ENCODE data around the gene ZNF836. TPM values are rescaled to one million over a fixed set of nuclear protein-coding genes. Genes with fewer than 3 reads are reported as not detected.

ZNF836 gene
- total and polyA plus RNA-seq, 2 of the 13 experiments (the other 11 are each of a cell fraction or from before 2014, with no cell fraction given) = 1.6 to 5.3 TPM

GRCh38 chr19:52189735-52190486 is 18.5 kb upstream of the ZNF836 start, which contains the start of gene PPP2R1A (continued):
- TF ChIP-seq, protein P1, sequence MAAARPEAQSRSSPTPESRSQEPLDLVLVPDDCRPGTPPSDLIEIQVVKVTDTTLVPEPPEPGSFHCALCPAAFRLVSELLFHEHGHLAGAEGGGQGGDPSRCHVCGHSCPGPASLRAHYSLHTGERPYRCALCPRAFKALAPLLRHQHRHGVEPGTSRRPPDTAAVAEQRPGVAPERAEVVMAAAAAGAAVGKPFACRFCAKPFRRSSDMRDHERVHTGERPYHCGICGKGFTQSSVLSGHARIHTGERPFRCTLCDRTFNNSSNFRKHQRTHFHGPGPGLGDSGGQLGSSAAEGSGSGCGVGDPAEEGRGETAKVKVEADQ (CRISPR knock-in tag; IDR thresholded peaks at IDR 0.05; ENCODE audit: borderline replicate concordance) = peak; percentile 46; the same call in 1 of the 2 replicates
- TF ChIP-seq ZNF570 (CRISPR knock-in tag; IDR thresholded peaks at IDR 0.05; ENCODE audit: borderline replicate concordance) (peak; percentile 60; the same call in 1 of the 2 replicates), TARDBP (CRISPR knock-in tag; IDR thresholded peaks at IDR 0.05) (peak; percentile 67; the same call in 1 of the 2 replicates), PTBP1 (IDR thresholded peaks at IDR 0.05; ENCODE audit: low read depth, low read length, poor library complexity, severe bottlenecking) (peak; percentile 54), ZNF124 (CRISPR knock-in tag; IDR thresholded peaks at IDR 0.05) (no peak), ZFX (CRISPR knock-in tag; IDR thresholded peaks at IDR 0.05; ENCODE audit: low read depth) (peak; percentile 91), ZNF121 (CRISPR knock-in tag; IDR thresholded peaks at IDR 0.05) (peak; percentile 32; the same call in 1 of the 2 replicates), ZNF414 (CRISPR knock-in tag; IDR thresholded peaks at IDR 0.05) (no peak; the same call in none of the 2 replicates), MYNN (CRISPR knock-in tag; IDR thresholded peaks at IDR 0.05; ENCODE audit: low read depth) (0 out of 2 replicates have a peak, but pooled peaks have one; percentile 61), ZNF83 (CRISPR knock-in tag; IDR thresholded peaks at IDR 0.05; ENCODE audit: borderline replicate concordance) (peak; percentile 54; the same call in 1 of the 2 replicates), ZFYVE20 (CRISPR knock-in tag; IDR thresholded peaks at IDR 0.05; ENCODE audit: borderline replicate concordance, low read depth) (0 out of 2 replicates have a peak, but pooled peaks have one; percentile 71), ZNF788 (CRISPR knock-in tag; IDR thresholded peaks at IDR 0.05; ENCODE audit: borderline replicate concordance) (peak; percentile 85; the same call in 1 of the 2 replicates), FOXK2 (IDR thresholded peaks at IDR 0.05) (no peak), ZBTB26 (CRISPR knock-in tag; IDR thresholded peaks at IDR 0.05; ENCODE audit: borderline replicate concordance) (peak; percentile 28; the same call in 1 of the 2 replicates)
- TF ChIP-seq, protein P2, sequence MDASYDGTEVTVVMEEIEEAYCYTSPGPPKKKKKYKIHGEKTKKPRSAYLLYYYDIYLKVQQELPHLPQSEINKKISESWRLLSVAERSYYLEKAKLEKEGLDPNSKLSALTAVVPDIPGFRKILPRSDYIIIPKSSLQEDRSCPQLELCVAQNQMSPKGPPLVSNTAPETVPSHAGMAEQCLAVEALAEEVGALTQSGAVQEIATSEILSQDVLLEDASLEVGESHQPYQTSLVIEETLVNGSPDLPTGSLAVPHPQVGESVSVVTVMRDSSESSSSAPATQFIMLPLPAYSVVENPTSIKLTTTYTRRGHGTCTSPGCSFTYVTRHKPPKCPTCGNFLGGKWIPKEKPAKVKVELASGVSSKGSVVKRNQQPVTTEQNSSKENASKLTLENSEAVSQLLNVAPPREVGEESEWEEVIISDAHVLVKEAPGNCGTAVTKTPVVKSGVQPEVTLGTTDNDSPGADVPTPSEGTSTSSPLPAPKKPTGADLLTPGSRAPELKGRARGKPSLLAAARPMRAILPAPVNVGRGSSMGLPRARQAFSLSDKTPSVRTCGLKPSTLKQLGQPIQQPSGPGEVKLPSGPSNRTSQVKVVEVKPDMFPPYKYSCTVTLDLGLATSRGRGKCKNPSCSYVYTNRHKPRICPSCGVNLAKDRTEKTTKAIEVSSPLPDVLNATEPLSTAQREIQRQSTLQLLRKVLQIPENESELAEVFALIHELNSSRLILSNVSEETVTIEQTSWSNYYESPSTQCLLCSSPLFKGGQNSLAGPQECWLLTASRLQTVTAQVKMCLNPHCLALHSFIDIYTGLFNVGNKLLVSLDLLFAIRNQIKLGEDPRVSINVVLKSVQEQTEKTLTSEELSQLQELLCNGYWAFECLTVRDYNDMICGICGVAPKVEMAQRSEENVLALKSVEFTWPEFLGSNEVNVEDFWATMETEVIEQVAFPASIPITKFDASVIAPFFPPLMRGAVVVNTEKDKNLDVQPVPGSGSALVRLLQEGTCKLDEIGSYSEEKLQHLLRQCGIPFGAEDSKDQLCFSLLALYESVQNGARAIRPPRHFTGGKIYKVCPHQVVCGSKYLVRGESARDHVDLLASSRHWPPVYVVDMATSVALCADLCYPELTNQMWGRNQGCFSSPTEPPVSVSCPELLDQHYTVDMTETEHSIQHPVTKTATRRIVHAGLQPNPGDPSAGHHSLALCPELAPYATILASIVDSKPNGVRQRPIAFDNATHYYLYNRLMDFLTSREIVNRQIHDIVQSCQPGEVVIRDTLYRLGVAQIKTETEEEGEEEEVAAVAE (CRISPR knock-in tag; IDR thresholded peaks at IDR 0.05; ENCODE audit: borderline replicate concordance) = peak; percentile 98
- TF ChIP-seq, protein P3, sequence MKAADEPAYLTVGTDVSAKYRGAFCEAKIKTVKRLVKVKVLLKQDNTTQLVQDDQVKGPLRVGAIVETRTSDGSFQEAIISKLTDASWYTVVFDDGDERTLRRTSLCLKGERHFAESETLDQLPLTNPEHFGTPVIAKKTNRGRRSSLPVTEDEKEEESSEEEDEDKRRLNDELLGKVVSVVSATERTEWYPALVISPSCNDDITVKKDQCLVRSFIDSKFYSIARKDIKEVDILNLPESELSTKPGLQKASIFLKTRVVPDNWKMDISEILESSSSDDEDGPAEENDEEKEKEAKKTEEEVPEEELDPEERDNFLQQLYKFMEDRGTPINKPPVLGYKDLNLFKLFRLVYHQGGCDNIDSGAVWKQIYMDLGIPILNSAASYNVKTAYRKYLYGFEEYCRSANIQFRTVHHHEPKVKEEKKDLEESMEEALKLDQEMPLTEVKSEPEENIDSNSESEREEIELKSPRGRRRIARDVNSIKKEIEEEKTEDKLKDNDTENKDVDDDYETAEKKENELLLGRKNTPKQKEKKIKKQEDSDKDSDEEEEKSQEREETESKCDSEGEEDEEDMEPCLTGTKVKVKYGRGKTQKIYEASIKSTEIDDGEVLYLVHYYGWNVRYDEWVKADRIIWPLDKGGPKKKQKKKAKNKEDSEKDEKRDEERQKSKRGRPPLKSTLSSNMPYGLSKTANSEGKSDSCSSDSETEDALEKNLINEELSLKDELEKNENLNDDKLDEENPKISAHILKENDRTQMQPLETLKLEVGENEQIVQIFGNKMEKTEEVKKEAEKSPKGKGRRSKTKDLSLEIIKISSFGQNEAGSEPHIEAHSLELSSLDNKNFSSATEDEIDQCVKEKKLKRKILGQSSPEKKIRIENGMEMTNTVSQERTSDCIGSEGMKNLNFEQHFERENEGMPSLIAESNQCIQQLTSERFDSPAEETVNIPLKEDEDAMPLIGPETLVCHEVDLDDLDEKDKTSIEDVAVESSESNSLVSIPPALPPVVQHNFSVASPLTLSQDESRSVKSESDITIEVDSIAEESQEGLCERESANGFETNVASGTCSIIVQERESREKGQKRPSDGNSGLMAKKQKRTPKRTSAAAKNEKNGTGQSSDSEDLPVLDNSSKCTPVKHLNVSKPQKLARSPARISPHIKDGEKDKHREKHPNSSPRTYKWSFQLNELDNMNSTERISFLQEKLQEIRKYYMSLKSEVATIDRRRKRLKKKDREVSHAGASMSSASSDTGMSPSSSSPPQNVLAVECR (CRISPR knock-in tag; IDR thresholded peaks at IDR 0.05; ENCODE audit: borderline replicate concordance) = peak; percentile 91

Measured in HepG2 (cell line).